ENCODE data around the gene LCN6. TPM values are rescaled to one million over a fixed set of nuclear protein-coding genes. Genes with fewer than 3 reads are reported as not detected.
A peak's percentile ranks its signal among the peaks of the same experiment; 100 is the strongest.

The LCN6 gene
- total and polyA plus RNA-seq, 9 of the 15 experiments (the other 6 are each of a cell fraction or from before 2014, with no cell fraction given) = 0.10 to 0.45 (median 0.37) TPM; not detected in 5

GRCh38 chr9:136728080-136728547 lies 20.2 kb downstream of the LCN6 start (continued):
- TF ChIP-seq NCOA1 (IDR thresholded peaks at IDR 0.05; ENCODE audit: low read depth) = no peak
- no peak for TF ChIP-seq PRDM10 (IDR thresholded peaks at IDR 0.05; ENCODE audit: partially characterized antibody)
- no peak; the same call in 1 of the 2 replicates for TF ChIP-seq KAT7 (CRISPR knock-in tag; IDR thresholded peaks at IDR 0.05; ENCODE audit: borderline replicate concordance)
- peak; percentile 95 for TF ChIP-seq NELFE (IDR thresholded peaks at IDR 0.05; ENCODE audit: insufficient read depth, insufficient read length)
- TF ChIP-seq PML (IDR thresholded peaks at IDR 0.05; ENCODE audit: low read length) = peak; percentile 94
- TF ChIP-seq NFXL1 (CRISPR knock-in tag; IDR thresholded peaks at IDR 0.05) = no peak
- peak; percentile 87 for TF ChIP-seq FIP1L1 (IDR thresholded peaks at IDR 0.05; ENCODE audit: low read depth, low read length, poor library complexity, severe bottlenecking)
- TF ChIP-seq, protein P1, sequence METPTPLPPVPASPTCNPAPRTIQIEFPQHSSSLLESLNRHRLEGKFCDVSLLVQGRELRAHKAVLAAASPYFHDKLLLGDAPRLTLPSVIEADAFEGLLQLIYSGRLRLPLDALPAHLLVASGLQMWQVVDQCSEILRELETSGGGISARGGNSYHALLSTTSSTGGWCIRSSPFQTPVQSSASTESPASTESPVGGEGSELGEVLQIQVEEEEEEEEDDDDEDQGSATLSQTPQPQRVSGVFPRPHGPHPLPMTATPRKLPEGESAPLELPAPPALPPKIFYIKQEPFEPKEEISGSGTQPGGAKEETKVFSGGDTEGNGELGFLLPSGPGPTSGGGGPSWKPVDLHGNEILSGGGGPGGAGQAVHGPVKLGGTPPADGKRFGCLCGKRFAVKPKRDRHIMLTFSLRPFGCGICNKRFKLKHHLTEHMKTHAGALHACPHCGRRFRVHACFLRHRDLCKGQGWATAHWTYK (CRISPR knock-in tag; IDR thresholded peaks at IDR 0.05) = peak; percentile 94
- no peak for TF ChIP-seq HOXB6 (CRISPR knock-in tag; IDR thresholded peaks at IDR 0.05; ENCODE audit: borderline replicate concordance)
- no peak for TF ChIP-seq NFIX (CRISPR knock-in tag; IDR thresholded peaks at IDR 0.05; ENCODE audit: low read depth)
- TF ChIP-seq GABPA (tag; conservative IDR thresholded peaks at IDR 0.05; ENCODE audit: low read depth) = peak; percentile 45; the same call in 1 of the 2 replicates
- TF ChIP-seq SAP30 (IDR thresholded peaks at IDR 0.05; ENCODE audit: borderline replicate concordance, insufficient read depth, low read depth, low read length, poor library complexity, severe bottlenecking) = peak; percentile 50
- TF ChIP-seq SP1 (CRISPR knock-in tag; IDR thresholded peaks at IDR 0.05) = peak; percentile 99
- TF ChIP-seq ZNF511 (CRISPR knock-in tag; IDR thresholded peaks at IDR 0.05) = peak; percentile 94; the same call in 1 of the 2 replicates

Data from K562 (cell line).